Suprapubic skin (tissue), 4 donors: ENCODE data around the gene FLVCR2.

Source experiments
- EP300 ChIP-seq: sonication (generic); formaldehyde crosslinking; IDR thresholded peaks from one replicate; pipeline ENCODE4 v1.6.1; 2017; ENCODE audit warnings: antibody characterized with exemption
- POLR2A ChIP-seq, 2 donors: fragments of 450-650 bp; IDR thresholded peaks; one replicate each; pipeline ENCODE4 v1.6.1; 2017; ENCODE audit warnings: antibody characterized with exemption in 2 of 2, mild to moderate bottlenecking in 2 of 2, moderate library complexity in 2 of 2
- POLR2AphosphoS5 ChIP-seq, 3 donors: sonication (generic); formaldehyde crosslinking; IDR thresholded peaks; one replicate each; pipeline ENCODE4 v1.6.1; 2017; ENCODE audit warnings: antibody characterized with exemption in 3 of 3
- TF ChIP-seq, protein P1 (sequence below), 2 donors: fragments of 200-600 bp in 1 of 2; fragments of 450-650 bp in 1 of 2; sonication (generic) in 1 of 2; IDR thresholded peaks; one replicate each; pipeline ENCODE4 v1.5.1; 2016 to 2019; ENCODE audit warnings: antibody characterized with exemption in 2 of 2, mild to moderate bottlenecking in 1 of 2, moderate library complexity in 1 of 2

- no peak for TF ChIP-seq POLR2A (IDR thresholded peaks at IDR 0.05)
- TF ChIP-seq, protein P1, sequence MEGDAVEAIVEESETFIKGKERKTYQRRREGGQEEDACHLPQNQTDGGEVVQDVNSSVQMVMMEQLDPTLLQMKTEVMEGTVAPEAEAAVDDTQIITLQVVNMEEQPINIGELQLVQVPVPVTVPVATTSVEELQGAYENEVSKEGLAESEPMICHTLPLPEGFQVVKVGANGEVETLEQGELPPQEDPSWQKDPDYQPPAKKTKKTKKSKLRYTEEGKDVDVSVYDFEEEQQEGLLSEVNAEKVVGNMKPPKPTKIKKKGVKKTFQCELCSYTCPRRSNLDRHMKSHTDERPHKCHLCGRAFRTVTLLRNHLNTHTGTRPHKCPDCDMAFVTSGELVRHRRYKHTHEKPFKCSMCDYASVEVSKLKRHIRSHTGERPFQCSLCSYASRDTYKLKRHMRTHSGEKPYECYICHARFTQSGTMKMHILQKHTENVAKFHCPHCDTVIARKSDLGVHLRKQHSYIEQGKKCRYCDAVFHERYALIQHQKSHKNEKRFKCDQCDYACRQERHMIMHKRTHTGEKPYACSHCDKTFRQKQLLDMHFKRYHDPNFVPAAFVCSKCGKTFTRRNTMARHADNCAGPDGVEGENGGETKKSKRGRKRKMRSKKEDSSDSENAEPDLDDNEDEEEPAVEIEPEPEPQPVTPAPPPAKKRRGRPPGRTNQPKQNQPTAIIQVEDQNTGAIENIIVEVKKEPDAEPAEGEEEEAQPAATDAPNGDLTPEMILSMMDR (IDR thresholded peaks at IDR 0.05) = no peak
- TF ChIP-seq POLR2AphosphoS5 (IDR thresholded peaks at IDR 0.05) = no peak
- no peak for TF ChIP-seq EP300
These were observed 19.4 kb upstream of the FLVCR2 start for GRCh38 chr14:75559045-75559444.
